ENCODE results near the gene ASAH2. TPM values are rescaled to one million over a fixed set of nuclear protein-coding genes. Genes with fewer than 3 reads are reported as not detected.

ASAH2 gene
- total RNA-seq, 1 experiment from 2014 or later: 10.7 TPM

DNA sequence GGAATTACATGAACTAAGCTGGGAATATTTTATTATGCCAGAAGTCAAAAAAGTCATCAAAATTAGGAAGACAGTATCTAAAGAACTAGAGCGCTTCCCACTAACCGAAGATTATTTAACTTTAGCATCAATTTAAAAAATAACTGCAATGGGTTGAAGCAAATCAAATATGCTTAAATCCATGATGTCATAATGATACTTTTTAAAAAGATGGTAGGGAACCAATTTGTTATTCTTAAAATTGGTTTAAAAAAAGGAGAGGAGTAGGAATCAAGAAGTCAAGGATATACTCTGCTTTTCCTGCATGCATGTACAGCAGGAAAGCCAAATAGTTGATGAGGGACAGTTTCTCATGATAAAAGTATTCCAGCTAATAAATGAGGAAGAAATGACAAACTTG is 3.2 kb upstream of the ASAH2 start (continued):
- TF ChIP-seq, protein P1, sequence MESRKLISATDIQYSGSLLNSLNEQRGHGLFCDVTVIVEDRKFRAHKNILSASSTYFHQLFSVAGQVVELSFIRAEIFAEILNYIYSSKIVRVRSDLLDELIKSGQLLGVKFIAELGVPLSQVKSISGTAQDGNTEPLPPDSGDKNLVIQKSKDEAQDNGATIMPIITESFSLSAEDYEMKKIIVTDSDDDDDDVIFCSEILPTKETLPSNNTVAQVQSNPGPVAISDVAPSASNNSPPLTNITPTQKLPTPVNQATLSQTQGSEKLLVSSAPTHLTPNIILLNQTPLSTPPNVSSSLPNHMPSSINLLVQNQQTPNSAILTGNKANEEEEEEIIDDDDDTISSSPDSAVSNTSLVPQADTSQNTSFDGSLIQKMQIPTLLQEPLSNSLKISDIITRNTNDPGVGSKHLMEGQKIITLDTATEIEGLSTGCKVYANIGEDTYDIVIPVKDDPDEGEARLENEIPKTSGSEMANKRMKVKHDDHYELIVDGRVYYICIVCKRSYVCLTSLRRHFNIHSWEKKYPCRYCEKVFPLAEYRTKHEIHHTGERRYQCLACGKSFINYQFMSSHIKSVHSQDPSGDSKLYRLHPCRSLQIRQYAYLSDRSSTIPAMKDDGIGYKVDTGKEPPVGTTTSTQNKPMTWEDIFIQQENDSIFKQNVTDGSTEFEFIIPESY (IDR thresholded peaks at IDR 0.05; ENCODE audit: extremely low read depth, insufficient replicate concordance, low read length): no peak
- TF ChIP-seq JUND (IDR thresholded peaks at IDR 0.05): no peak
- no peak for TF ChIP-seq EGR1 (IDR thresholded peaks at IDR 0.05; ENCODE audit: low read depth)
- TF ChIP-seq, protein P2, sequence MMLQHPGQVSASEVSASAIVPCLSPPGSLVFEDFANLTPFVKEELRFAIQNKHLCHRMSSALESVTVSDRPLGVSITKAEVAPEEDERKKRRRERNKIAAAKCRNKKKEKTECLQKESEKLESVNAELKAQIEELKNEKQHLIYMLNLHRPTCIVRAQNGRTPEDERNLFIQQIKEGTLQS (IDR thresholded peaks at IDR 0.05): no peak
- no peak for TF ChIP-seq ZFX (IDR thresholded peaks at IDR 0.05)
- TF ChIP-seq POLR2AphosphoS5 (IDR thresholded peaks at IDR 0.05; ENCODE audit: low read depth, low read length): no peak
- no peak for TF ChIP-seq ELF1 (IDR thresholded peaks at IDR 0.05; ENCODE audit: borderline replicate concordance, low read depth)
- TF ChIP-seq SP1 (IDR thresholded peaks at IDR 0.05; ENCODE audit: low read depth): no peak
- no peak for TF ChIP-seq EZH2phosphoT487 (IDR thresholded peaks at IDR 0.05; ENCODE audit: borderline replicate concordance)

DNA sequence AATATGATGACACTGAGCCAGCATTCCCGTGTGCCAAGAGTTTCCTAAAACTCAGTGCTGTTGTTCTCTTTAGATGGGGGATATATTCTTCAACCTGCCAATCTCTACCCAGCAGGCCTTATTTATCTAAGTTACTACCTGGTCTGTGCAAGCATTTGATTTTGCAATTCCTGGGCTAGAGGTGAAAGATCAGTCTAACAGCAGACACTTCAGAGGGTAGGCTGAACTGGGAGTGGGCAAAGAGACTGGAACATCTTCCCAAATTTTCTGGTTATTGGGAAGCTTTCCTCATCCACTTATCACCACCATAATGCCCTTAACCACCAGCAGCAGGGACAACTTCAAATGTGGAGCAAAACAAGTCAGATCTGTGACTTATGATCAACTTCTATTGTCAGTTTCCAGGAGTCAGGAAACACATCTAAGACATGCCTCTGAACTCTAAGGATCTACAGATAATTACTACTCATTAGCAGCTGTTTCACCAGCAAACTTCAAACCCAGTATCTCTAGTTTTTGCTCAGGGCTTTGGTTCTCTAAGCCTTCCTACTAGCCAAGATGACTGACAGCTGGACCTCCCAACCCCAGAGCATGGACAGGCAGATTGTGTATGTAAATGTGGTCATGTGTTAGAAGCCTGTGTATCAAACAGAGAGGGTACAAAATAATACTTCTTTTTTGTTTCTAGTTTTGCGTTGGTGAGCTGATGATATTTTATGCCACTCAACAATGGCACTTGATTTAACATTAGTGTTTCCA is 1.0 kb downstream of the ASAH2 start:
- Histone ChIP-seq H3K4me3 (replicated peaks in 1 of 2; ENCODE audit: low read depth in 1 of 2, low read length in 2 of 2) (no peak overlapping the region), H3K27me3 (ENCODE audit: insufficient read depth, low read length) (peaks cover 37% of the 10 kb centered on the region), H3K27ac (ENCODE audit: low read depth, low read length) (no peak overlapping the region), H3K9ac (ENCODE audit: low read length) (no peak overlapping the region), H3K36me3 (ENCODE audit: control insufficient read depth in 1 of 2, insufficient read depth in 2 of 2, low read length in 2 of 2) (no peaks in the 10 kb centered on the region), H3K4me1 (ENCODE audit: control insufficient read depth in 1 of 2, insufficient read depth in 2 of 2, low read length in 2 of 2) (no peaks in the 10 kb centered on the region), H4K20me1 (ENCODE audit: insufficient read depth) (no peaks in the 10 kb centered on the region), H2AFZ (ENCODE audit: low read depth, low read length, poor library complexity, severe bottlenecking) (no peak overlapping the region), H3K9me3 (ENCODE audit: control insufficient read depth in 1 of 2, insufficient read depth in 1 of 2, low read depth in 1 of 2, low read length in 2 of 2) (no peaks in the 10 kb centered on the region), H3K79me2 (ENCODE audit: insufficient read depth, low read length) (no peaks in the 10 kb centered on the region), H3K4me2 (ENCODE audit: low read length) (no peak overlapping the region), H3K9me2 (ENCODE audit: insufficient read depth) (no peaks in the 10 kb centered on the region)
- BruUV-seq (replicated peaks): no TSS peak
- ChIA-PET CTCF (no interaction called here), RAD21 (ENCODE audit: low non-redundant PET in 1 of 2, low total read pairs in 2 of 2, uncharacterized antibody in 2 of 2, unreplicated experiment in 2 of 2) (no interaction called here), POLR2A (no interaction called here)
- ATAC-seq (no peak), DNase-seq (ENCODE audit: low read depth, low spot score) (no peak)
- intact Hi-C loops (cut with micrococcal nuclease): no loop called here
- TF ChIP-seq SP1 (IDR thresholded peaks at IDR 0.05; ENCODE audit: low read depth): no peak
- no peak for TF ChIP-seq FOSL1 (IDR thresholded peaks at IDR 0.05; ENCODE audit: low read depth)
- TF ChIP-seq ELF1 (IDR thresholded peaks at IDR 0.05; ENCODE audit: borderline replicate concordance, low read depth): no peak
- TF ChIP-seq ZNF274 (IDR thresholded peaks at IDR 0.05; ENCODE audit: low read depth, low read length): no peak
- TF ChIP-seq, protein P2 (IDR thresholded peaks at IDR 0.05): no peak
- TF ChIP-seq, protein P1 (IDR thresholded peaks at IDR 0.05; ENCODE audit: extremely low read depth, insufficient replicate concordance, low read length): no peak

All from HCT116 (cell line).